HG03442 (cell line): ENCODE measurements around the gene IRX3.

ENCODE experiments used
- ATAC-seq: cut with Tn5 transposase; IDR thresholded peaks from one replicate; pipeline ENCODE4 v1.9.1; 2021; ENCODE audit warnings: mild to moderate bottlenecking, moderate library complexity; ENCODE audit not compliant: unreplicated experiment

IRX3 gene

GRCh38 chr16:54239456-54239855 lies 47.1 kb downstream of the IRX3 start:
- ATAC-seq: no peak

DNA sequence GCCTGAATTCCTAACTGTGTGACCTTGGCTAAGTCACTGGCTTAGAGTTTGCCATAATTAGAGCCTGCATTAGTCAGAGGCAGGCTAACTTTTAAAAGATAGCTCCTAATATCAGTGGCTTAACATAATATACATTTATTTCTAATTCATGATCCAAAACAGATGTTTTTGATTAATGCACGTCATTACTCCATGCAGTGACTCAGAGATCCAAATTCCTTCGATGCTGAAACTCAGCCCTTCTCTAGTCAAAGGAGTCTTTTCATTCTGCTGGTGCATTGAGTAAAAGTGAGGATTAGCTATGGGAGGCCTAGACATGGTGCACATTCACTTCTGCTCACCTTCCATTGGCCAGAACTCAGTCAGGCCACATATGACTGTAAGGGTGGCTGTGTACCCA lies 49.8 kb downstream of the IRX3 start:
- ATAC-seq: no peak

- ATAC-seq: no peak
Observed at GRCh38 chr16:54233615-54234014, 53.0 kb downstream of the IRX3 start.
